Upper lobe of left lung (tissue), 4 donors: ENCODE results near the gene YWHAQ.

ENCODE experiments used
- EP300 ChIP-seq, 4 donors: sonication (generic); formaldehyde crosslinking; IDR thresholded peaks; one replicate each; pipeline ENCODE4 v1.5.1; 2017; ENCODE audit warnings: antibody characterized with exemption in 4 of 4, control low read depth in 2 of 4
- POLR2A ChIP-seq, 4 donors: fragments of 450-650 bp; IDR thresholded peaks; one replicate each; pipeline ENCODE4 v1.5.1; 2016 to 2017; ENCODE audit warnings: antibody characterized with exemption in 4 of 4, mild to moderate bottlenecking in 2 of 4
- POLR2AphosphoS5 ChIP-seq, 2 donors: sonication (generic); formaldehyde crosslinking; IDR thresholded peaks; one replicate each; pipeline ENCODE4 v1.5.1; 2017; ENCODE audit warnings: antibody characterized with exemption in 2 of 2
- TF ChIP-seq, protein P1 (sequence below), 6 experiments: fragments of 450-650 bp in 4 of 6; fragments of 200-600 bp in 2 of 6; sonication (generic) in 2 of 6; IDR thresholded peaks; one replicate each; pipeline ENCODE4 v1.5.1; 2016 to 2019; ENCODE audit warnings: antibody characterized with exemption in 6 of 6

DNA sequence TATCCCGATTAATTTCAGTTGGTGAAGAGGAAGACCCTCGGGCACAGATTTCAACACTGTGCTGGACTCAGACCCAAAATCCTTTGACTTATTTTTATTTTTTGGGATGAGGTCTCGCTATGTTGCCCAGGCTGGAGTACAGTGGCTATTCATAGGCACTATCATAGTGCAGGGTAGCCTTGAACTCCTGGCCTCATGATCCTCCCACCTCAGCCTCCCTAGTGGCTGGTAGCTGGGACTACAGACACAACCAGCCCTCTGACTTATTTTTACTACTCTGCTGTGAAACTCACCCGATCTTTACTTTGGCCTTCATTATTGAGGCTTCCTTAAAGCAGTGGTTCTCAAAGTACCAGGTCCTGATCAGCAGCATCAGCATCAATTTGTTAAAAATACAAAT lies 57.0 kb downstream of the YWHAQ start:
- TF ChIP-seq, protein P1, sequence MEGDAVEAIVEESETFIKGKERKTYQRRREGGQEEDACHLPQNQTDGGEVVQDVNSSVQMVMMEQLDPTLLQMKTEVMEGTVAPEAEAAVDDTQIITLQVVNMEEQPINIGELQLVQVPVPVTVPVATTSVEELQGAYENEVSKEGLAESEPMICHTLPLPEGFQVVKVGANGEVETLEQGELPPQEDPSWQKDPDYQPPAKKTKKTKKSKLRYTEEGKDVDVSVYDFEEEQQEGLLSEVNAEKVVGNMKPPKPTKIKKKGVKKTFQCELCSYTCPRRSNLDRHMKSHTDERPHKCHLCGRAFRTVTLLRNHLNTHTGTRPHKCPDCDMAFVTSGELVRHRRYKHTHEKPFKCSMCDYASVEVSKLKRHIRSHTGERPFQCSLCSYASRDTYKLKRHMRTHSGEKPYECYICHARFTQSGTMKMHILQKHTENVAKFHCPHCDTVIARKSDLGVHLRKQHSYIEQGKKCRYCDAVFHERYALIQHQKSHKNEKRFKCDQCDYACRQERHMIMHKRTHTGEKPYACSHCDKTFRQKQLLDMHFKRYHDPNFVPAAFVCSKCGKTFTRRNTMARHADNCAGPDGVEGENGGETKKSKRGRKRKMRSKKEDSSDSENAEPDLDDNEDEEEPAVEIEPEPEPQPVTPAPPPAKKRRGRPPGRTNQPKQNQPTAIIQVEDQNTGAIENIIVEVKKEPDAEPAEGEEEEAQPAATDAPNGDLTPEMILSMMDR (IDR thresholded peaks at IDR 0.05), result peak in 1 of 6 experiments; percentile 20
- no peak for TF ChIP-seq EP300 (IDR thresholded peaks at IDR 0.05)
- no peak for TF ChIP-seq POLR2A (IDR thresholded peaks at IDR 0.05)
- no peak for TF ChIP-seq POLR2AphosphoS5 (IDR thresholded peaks at IDR 0.05)
